ENCODE data around the gene SCMH1.

The SCMH1 gene

DNA sequence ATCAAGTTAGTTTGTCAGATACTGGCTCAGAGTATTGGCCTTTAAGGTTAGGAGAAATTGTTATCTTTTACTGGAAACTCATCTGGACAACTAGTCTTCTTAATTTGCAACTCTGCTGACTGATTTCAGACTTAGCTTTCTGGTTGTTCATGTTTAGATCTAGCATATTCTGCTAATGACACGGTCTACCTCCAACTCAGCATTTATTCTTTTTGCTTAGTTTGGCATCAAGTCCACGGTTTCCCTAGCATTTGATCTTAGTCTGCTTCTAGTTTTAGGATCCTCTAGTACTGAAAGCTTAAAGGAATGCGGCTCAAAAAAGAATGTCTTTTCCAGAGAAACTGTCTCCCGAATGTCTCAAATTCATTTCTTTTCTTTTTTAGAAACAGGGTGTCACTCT, 145.0 kb downstream of the SCMH1 start:
- DNase-seq (ENCODE audit: low read depth in 2 of 2), result no peak

- DNase-seq (ENCODE audit: low read depth in 2 of 2), result no peak
These were observed 148.3 kb downstream of the SCMH1 start for GRCh38 chr1:41093826-41094225.

GRCh38 chr1:41086921-41087320, 155.2 kb downstream of the SCMH1 start:
- DNase-seq (ENCODE audit: low read depth in 2 of 2), result no peak

- no peak for DNase-seq (ENCODE audit: low read depth in 2 of 2)
These were observed 163.5 kb downstream of the SCMH1 start for GRCh38 chr1:41078616-41079015.

GRCh38 chr1:41078193-41078592, 163.9 kb downstream of the SCMH1 start:
- DNase-seq (ENCODE audit: low read depth in 2 of 2), result no peak

DNA sequence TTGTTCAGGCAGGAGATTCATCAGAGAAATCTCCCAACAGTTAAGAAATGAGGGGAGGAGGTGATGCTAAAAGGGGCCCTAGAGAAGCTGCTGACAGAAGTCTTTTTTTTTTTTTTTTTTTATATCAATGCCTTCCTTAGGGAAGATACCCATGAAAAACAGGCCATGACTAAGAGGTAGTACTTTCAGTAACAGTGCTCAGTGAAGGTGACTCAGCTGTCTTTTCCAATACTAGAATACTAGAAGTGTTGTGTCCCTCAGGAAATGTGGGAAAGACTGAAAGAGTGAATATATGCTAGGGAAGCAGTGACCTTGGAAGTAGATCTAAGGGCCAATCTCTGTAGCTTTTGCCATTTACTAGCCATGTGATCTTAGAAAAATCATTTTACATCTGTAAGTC, 168.1 kb downstream of the SCMH1 start:
- DNase-seq (ENCODE audit: low read depth in 2 of 2), result no peak

DNA sequence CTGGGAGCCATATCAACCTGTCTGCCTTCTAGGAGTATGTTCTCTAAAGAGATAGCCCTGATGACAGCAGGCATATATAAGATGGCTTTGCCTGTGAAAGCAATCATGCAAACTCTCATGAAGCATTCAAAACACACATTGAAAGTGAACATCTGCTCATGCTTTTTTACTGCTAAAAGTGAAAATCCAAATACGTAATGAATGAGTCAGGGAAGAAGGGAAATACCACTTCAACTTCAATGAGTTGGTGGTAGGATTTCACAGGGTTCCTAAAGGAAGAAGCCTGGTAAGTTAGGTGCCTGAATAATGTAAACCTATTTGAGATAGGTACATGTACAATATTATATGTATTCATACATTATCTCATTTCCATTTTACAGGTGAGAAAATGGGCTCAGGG, 170.1 kb downstream of the SCMH1 start:
- DNase-seq (ENCODE audit: low read depth in 2 of 2), result no peak

- DNase-seq (ENCODE audit: low read depth in 2 of 2), result no peak
These were observed 185.2 kb downstream of the SCMH1 start for GRCh38 chr1:41056907-41057306.

DNA sequence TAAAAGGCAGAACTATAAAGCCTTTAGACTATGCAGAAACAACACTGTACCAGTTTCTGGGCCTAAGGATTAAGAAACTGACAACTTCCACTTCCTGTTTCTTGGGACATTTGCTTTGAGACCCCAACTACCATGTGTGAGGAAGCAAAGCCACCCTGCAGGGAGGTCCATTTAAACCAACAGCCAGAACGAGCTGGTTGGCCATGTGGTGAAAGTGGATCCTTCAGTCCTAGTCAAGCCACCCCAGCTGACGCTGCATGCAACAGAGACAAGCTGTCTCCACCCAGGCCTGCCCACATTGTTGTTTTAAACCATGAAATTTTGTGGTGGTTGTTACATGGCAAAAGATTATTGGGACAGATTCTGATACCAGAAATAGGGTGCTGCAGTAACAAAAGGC, 188.8 kb downstream of the SCMH1 start:
- DNase-seq (ENCODE audit: low read depth in 2 of 2), result no peak

- DNase-seq (ENCODE audit: low read depth in 2 of 2), result no peak
These were observed 191.1 kb downstream of the SCMH1 start for GRCh38 chr1:41051022-41051421.

GRCh38 chr1:41048540-41048939, 193.6 kb downstream of the SCMH1 start:
- no peak for DNase-seq (ENCODE audit: low read depth in 2 of 2)

DNA sequence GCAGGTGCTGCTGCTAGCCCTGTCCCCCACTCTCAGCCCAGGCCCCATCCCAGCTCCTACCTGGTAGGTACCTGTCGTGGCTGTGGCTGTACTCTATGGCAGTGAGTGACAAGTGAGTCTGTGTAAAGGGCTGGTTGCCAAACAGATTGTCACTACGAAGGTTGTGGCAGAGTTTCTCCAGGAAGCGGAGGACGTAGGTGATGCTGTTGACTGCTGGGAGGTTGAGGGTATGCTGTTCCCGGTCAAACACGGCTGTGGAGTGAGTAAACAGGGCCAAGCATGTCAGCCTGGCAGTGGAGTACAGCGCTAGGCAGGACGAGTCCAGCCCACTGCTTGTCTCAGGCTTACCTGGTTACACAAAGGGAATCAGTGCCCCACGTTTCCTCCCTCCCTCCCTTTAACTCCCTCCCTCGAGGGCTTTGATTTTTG, 195.7 kb downstream of the SCMH1 start:
- no peak for DNase-seq (ENCODE audit: low read depth in 2 of 2)

- DNase-seq (ENCODE audit: low read depth in 2 of 2), result no peak
These were observed 196.4 kb downstream of the SCMH1 start for GRCh38 chr1:41045740-41046139.

GRCh38 chr1:41044187-41044586, 197.9 kb downstream of the SCMH1 start:
- no peak for DNase-seq (ENCODE audit: low read depth in 2 of 2)

- DNase-seq (ENCODE audit: low read depth in 2 of 2), result no peak
These were observed 200.4 kb downstream of the SCMH1 start for GRCh38 chr1:41041614-41042270.

DNA sequence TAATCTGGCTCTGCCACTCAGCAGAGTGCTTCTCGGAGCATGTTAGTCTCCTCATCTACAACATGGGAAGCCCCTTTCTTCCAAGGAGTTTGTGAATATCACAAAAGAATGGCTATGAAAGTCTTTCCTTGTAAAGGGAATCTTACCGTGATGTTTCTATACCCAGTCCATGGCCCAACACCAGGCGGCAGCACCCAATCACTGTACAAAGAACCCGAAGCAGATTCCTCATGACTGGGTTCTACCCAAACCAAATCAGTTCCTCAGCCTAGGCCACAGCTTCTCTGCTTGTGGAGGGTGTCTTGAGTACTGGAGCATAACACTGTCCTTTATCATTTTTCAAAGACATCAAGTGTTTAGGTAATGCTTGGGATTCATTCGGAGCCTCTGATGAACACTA, 204.0 kb downstream of the SCMH1 start:
- DNase-seq (ENCODE audit: low read depth in 2 of 2), result no peak

DNA sequence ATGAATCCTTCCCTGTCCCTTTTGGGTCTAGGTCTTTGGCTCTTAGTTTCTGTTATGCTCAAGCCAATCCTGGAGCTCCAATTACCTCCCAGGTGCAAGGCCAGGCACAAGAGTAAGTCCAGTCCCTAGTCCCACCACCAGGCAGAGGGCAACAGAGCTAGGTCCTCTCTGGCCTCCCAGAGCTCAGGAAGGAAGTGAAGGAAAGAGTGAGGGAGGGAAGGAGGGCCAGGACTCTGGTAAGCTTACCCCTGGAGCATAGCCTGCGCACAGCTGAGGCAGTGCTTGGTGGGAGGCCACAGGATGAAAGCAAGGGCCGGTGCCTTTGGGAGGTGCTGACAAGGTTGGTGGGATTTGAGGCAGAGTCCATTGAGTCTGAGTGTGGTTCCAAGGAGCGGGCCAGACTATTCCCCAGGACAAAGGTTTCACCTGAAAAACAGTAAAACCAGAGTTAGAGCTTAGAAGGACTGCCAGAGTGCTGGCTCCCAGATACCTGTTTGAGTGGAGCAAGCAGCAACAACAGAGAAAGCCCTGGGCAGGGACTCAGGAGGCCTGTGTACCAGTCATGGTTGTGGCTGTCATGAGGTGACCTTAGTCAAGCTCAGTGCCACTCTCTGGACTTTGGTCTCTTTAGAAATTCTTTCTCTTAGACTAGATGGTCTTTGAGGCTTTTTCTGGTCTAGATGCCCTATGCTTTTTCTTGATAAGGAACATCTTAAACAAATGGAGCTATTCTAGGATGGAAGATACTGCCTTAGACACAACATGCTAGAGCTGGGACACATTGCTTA, 204.8 kb downstream of the SCMH1 start:
- no peak for DNase-seq (ENCODE audit: low read depth in 2 of 2)

- DNase-seq (ENCODE audit: low read depth in 2 of 2), result no peak
These were observed 208.8 kb downstream of the SCMH1 start for GRCh38 chr1:41033272-41033671.

GRCh38 chr1:41032147-41032546, 210.0 kb downstream of the SCMH1 start:
- DNase-seq (ENCODE audit: low read depth in 2 of 2), result no peak

DNA sequence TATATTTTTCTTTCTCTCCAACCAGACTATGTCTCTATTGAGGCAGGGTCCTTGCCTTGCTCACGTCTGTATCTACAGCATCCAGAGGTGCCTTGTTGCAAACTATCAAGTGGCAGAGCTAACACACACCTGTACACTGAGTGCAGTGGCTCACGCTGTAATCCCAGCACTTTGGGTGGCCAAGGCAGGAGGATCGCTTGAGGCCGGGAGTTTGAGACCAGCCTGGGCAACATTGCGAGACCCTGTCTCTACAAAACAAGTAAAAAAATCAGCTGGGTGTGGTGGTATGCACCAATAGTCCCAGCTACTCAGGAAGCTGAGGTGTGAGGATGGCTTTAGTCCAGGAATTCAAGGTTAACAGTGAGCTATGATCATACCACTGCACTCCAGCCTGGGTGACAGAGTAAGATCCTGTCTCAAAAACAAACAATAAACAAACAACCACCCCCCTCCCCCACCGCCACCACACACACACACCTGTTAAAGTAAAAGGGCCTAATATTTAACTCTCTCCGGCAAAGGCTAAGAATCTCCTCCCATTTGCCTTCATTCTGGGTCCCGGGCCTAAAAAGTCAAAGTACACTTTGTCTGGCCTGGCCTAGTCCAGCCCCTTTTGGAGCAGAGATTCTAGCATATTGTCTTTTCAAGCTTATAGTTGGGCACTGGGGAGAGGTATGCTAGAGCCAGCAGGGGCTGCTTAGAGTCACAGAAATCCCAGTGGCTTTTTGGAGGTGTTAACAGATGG, 211.1 kb downstream of the SCMH1 start:
- no peak for DNase-seq (ENCODE audit: low read depth in 2 of 2)

DNA sequence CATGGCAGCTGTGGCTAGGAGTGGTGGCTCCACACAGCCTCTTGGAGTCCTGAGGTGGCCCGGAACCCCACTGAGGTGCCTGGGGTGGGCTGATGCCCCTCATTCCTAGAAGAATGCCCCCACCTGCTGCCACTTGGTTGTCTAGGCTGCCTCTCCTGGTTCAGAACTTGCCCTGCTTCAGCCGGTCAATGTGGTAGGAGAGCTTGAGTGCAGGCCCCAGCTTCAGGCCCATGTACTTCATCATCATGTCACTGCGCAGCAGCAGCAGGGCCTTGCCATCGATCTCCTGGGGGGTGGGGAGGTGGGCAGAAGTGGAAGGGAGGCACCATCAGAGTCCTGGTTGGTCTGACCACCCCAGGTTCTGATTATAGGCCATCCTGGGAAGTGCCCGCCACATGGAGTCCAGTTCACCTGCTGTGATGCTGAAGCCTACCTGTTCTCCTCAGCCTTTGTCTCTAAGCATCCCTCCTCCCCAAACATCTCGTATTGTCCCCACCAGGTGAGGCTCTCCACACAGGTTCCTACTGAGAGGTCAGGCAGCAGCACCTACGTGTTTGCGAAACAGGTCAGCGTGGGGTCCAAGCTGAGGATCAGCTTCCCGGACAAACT, 214.0 kb downstream of the SCMH1 start:
- DNase-seq (ENCODE audit: low read depth in 2 of 2), result no peak

Measured in stimulated activated CD4-positive, alpha-beta T cell treated with anti-CD3 and anti-CD28 coated beads, Interleukin-15, amount 100 ng/mL, for 48 hours (primary cell).